ENCODE measurements around the gene PTPN6. TPM values are rescaled to one million over a fixed set of nuclear protein-coding genes. Genes with fewer than 3 reads are reported as not detected.

PTPN6 gene
- total RNA-seq, 2 experiments from 2014 or later = 37.1 to 116 TPM

DNA sequence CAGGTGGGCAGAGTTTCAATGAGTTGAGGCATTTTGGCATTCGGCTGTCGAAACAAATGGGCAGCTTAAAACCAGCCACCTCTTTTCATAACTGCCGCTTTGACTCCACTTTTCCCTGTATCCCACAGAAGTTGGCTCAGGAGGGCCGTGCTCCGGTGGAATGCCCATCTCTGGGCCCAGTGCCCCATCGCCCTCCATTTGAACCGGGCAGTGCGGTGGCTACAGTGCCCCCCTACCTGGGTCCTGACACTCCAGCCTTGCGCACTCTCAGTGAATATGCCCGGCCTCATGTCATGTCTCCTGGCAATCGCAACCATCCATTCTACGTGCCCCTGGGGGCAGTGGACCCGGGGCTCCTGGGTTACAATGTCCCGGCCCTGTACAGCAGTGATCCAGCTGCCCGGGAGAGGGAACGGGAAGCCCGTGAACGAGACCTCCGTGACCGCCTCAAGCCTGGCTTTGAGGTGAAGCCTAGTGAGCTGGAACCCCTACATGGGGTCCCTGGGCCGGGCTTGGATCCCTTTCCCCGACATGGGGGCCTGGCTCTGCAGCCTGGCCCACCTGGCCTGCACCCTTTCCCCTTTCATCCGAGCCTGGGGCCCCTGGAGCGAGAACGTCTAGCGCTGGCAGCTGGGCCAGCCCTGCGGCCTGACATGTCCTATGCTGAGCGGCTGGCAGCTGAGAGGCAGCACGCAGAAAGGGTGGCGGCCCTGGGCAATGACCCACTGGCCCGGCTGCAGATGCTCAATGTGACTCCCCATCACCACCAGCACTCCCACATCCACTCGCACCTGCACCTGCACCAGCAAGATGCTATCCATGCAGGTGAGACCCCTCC, 12.6 kb upstream of the PTPN6 start:
- peaks cover 5% of the 10 kb centered on the region; the same call in 1 of the 2 replicates for H3K36me3 ChIP-seq (ENCODE audit: insufficient read depth, low read length)
- peak overlapping the region; percentile 60 for H3K4me3 ChIP-seq (ENCODE audit: low read depth, low read length, poor library complexity, severe bottlenecking)
- H2AFZ ChIP-seq (ENCODE audit: low read length) = peak overlapping the region; percentile 65; the same call in 1 of the 2 replicates
- peak overlapping the region; percentile 87 for H3K27ac ChIP-seq (ENCODE audit: low read depth, low read length, poor library complexity, severe bottlenecking)
- TF ChIP-seq, protein P1, sequence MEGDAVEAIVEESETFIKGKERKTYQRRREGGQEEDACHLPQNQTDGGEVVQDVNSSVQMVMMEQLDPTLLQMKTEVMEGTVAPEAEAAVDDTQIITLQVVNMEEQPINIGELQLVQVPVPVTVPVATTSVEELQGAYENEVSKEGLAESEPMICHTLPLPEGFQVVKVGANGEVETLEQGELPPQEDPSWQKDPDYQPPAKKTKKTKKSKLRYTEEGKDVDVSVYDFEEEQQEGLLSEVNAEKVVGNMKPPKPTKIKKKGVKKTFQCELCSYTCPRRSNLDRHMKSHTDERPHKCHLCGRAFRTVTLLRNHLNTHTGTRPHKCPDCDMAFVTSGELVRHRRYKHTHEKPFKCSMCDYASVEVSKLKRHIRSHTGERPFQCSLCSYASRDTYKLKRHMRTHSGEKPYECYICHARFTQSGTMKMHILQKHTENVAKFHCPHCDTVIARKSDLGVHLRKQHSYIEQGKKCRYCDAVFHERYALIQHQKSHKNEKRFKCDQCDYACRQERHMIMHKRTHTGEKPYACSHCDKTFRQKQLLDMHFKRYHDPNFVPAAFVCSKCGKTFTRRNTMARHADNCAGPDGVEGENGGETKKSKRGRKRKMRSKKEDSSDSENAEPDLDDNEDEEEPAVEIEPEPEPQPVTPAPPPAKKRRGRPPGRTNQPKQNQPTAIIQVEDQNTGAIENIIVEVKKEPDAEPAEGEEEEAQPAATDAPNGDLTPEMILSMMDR (conservative IDR thresholded peaks at IDR 0.05; ENCODE audit: low read length) = no peak; the same call in 1 of the 2 replicates
- no peak for TF ChIP-seq EZH2phosphoT487 (IDR thresholded peaks at IDR 0.05; ENCODE audit: borderline replicate concordance, low read depth, low read length)
- H3K9me2 ChIP-seq (ENCODE audit: insufficient read depth, low read length) = no peaks in the 10 kb centered on the region
- ChIA-PET POLR2A (interaction anchor here (0.5 to 2.3 kb wide), 8 partner anchors 7 to 40 kb away, joined by 3 to 7 read pairs (median 4); no protein-coding TSS in a partner anchor), CTCF (ENCODE audit: unreplicated experiment) (interaction anchor here (1.3 to 1.4 kb wide), 2 partner anchors 13 to 15 kb away, joined by 3 to 4 read pairs; no protein-coding TSS in a partner anchor)
- TSS peak; percentile 76 for BruUV-seq (replicated peaks)
- H4K20me1 ChIP-seq (ENCODE audit: insufficient read depth, low read length) = no peaks in the 10 kb centered on the region
- DNase-seq (ENCODE audit: low spot score) = no peak
- H3K4me2 ChIP-seq (ENCODE audit: low read length) = peak overlapping the region; percentile 71
- peaks cover 5% of the 10 kb centered on the region; the same call in 1 of the 2 replicates for H3K79me2 ChIP-seq (ENCODE audit: insufficient read depth, low read depth, low read length)
- peaks cover 21% of the 10 kb centered on the region for H3K4me1 ChIP-seq (ENCODE audit: insufficient read depth, low read length, poor library complexity, severe bottlenecking)
- no peaks in the 10 kb centered on the region for H3K9me3 ChIP-seq (ENCODE audit: low read length)
- intact Hi-C loops (cut with micrococcal nuclease; ENCODE audit: unreplicated experiment) = loop anchor here (5.0 kb wide), 1 partner anchor 34 kb away; the partner anchor contains the start of genes EMG1 and PHB2

DNA sequence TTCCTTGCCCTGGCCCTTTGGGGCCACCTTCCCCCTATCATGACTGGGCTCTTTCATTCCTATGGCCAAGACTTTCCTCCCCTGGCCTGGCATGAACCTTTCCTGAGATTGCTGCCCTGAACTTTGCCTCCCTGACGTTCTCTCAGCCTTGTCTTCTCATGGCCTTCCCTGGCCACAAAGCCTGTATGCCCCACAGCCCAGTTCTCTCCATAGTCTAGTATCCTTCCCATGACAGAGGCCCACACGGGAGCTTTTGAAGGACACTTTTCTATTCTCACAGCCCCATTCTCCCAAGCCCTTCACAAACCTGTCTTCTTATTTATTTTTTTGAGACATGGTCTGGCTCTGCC, 12.0 kb upstream of the PTPN6 start:
- no peak overlapping the region for H3K4me3 ChIP-seq (ENCODE audit: low read depth, low read length, poor library complexity, severe bottlenecking)
- no peak overlapping the region for H3K27ac ChIP-seq (ENCODE audit: low read depth, low read length, poor library complexity, severe bottlenecking)
- ChIA-PET POLR2A (interaction anchor here (0.5 to 0.7 kb wide), 2 partner anchors 8 to 20 kb away, joined by 3 to 5 read pairs; no protein-coding TSS in a partner anchor), CTCF (ENCODE audit: unreplicated experiment) (interaction anchor here (1.8 kb wide), 1 partner anchor 12 kb away, joined by 4 read pairs; the partner anchor contains the start of gene PTPN6)
- intact Hi-C loops (cut with micrococcal nuclease; ENCODE audit: unreplicated experiment) = loop anchor here (5.0 kb wide), 1 partner anchor 33 kb away; the partner anchor contains the start of genes EMG1 and PHB2
- BruUV-seq (replicated peaks) = no TSS peak
- peaks cover 21% of the 10 kb centered on the region for H3K4me1 ChIP-seq (ENCODE audit: insufficient read depth, low read length, poor library complexity, severe bottlenecking)
- H3K4me2 ChIP-seq (ENCODE audit: low read length) = no peak overlapping the region
- TF ChIP-seq, protein P1 (conservative IDR thresholded peaks at IDR 0.05; ENCODE audit: low read length) = no peak
- TF ChIP-seq EZH2phosphoT487 (IDR thresholded peaks at IDR 0.05; ENCODE audit: borderline replicate concordance, low read depth, low read length) = no peak
- H3K79me2 ChIP-seq (ENCODE audit: insufficient read depth, low read depth, low read length) = peaks cover 5% of the 10 kb centered on the region; the same call in 1 of the 2 replicates
- no peaks in the 10 kb centered on the region for H3K9me2 ChIP-seq (ENCODE audit: insufficient read depth, low read length)
- H2AFZ ChIP-seq (ENCODE audit: low read length) = no peak overlapping the region
- no peaks in the 10 kb centered on the region; the same call in 1 of the 2 replicates for H3K36me3 ChIP-seq (ENCODE audit: insufficient read depth, low read length)
- H3K9me3 ChIP-seq (ENCODE audit: low read length) = no peaks in the 10 kb centered on the region
- H4K20me1 ChIP-seq (ENCODE audit: insufficient read depth, low read length) = no peaks in the 10 kb centered on the region
- no peak for DNase-seq (ENCODE audit: low spot score)
